ENCODE data around the gene RHBDL3.
A peak's percentile ranks its signal among the peaks of the same experiment; 100 is the strongest.

The RHBDL3 gene

DNA sequence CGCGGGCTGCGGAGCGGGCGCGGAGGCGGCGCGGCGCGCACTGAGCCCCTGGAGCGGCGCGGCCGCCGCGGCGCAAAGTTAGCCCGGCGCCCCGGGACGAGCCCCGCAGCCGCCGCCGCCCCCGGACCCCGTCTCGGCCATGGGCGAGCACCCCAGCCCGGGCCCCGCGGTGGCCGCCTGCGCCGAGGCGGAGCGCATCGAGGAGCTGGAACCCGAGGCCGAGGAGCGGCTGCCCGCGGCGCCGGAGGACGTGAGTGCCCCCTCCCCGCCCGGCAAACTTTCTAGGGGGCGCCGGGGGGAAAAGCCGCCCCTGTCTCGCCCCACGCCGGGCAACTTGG, 388 bp downstream of the RHBDL3 start:
- peak overlapping the region; percentile 35 to 39 for H3K4me3 ChIP-seq (replicated peaks in 1 of 2; ENCODE audit: low read depth in 2 of 2, low read length in 2 of 2)
- TF ChIP-seq CTCF (IDR thresholded peaks at IDR 0.05; ENCODE audit: low read depth, low read length): no peak
- no peak for DNase-seq (ENCODE audit: low read depth in 2 of 2)

- no peak for DNase-seq (ENCODE audit: low read depth in 2 of 2)
- peak overlapping the region; percentile 35 to 39 for H3K4me3 ChIP-seq (replicated peaks in 1 of 2; ENCODE audit: low read depth in 2 of 2, low read length in 2 of 2)
- TF ChIP-seq CTCF (IDR thresholded peaks at IDR 0.05; ENCODE audit: low read depth, low read length): no peak
Measured at GRCh38 chr17:32266389-32267301, 1.0 kb downstream of the RHBDL3 start.

DNA sequence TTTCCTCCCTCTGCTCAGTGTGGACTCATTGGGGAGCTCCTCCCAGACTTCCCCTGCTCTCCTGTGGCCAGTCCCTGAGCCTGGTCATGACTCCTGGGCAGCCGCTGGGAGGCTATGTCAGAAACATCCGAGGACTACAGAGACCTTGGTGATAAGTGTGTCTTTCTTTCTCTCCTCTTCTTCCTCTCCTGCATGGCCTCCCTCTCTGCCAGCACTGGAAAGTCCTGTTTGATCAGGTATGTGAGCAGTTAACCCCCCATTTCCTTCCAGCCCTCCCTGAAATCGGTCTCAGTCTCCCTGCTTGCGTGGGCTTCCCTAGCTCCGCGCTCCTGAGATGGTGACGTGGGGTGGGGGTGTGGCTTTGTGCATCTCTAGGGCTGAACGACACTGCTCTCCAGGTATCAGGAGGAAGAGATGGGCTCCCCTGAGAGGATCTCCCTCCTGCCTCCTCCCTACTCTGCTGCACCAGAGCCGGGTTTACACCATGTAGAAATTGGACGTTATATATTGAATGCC, 2.1 kb downstream of the RHBDL3 start:
- H3K4me3 ChIP-seq (replicated peaks in 1 of 2; ENCODE audit: low read depth in 2 of 2, low read length in 2 of 2): no peak overlapping the region
- TF ChIP-seq CTCF (IDR thresholded peaks at IDR 0.05; ENCODE audit: low read depth, low read length): no peak
- no peak for DNase-seq (ENCODE audit: low read depth in 2 of 2)

DNA sequence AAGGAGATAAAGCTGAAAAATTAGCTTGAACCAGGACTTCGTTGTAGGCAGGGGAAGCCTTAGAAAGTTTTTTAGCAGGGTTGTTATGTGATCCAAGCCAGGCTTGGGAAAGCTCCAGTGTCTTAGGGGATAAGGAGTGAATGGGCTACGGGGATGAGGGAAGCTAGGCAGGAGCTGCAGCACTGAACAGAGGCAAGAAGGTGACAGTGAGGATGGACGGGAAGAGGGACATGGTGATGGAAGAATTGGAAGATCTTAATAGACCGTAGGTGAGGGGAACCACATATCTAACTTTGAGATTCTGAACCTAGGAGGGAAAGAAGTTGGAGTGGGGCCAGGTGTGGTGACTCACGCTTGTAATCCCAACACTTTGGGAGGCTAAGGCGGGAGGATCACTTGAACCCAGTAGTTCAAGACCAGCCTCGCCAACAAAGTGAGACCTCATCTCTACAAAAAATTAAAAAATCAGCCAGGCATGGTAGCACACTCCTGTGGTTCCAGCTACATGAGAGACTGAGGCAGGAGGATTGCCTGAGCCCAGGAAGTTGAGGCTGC, 3.2 kb downstream of the RHBDL3 start:
- no peak for TF ChIP-seq CTCF (IDR thresholded peaks at IDR 0.05; ENCODE audit: low read depth, low read length)
- no peak for DNase-seq (ENCODE audit: low read depth in 2 of 2)
- H3K4me3 ChIP-seq (replicated peaks in 1 of 2; ENCODE audit: low read depth in 2 of 2, low read length in 2 of 2): no peak overlapping the region

- no peak for DNase-seq (ENCODE audit: low read depth in 2 of 2)
- no peak for TF ChIP-seq CTCF (IDR thresholded peaks at IDR 0.05; ENCODE audit: low read depth, low read length)
- no peak overlapping the region for H3K4me3 ChIP-seq (replicated peaks in 1 of 2; ENCODE audit: low read depth in 2 of 2, low read length in 2 of 2)
Measured at GRCh38 chr17:32269377-32269776, 3.7 kb downstream of the RHBDL3 start.

GRCh38 chr17:32271844-32272243, 6.2 kb downstream of the RHBDL3 start:
- no peak overlapping the region for H3K4me3 ChIP-seq (replicated peaks in 1 of 2; ENCODE audit: low read depth in 2 of 2, low read length in 2 of 2)
- no peak for DNase-seq (ENCODE audit: low read depth in 2 of 2)
- no peak for TF ChIP-seq CTCF (IDR thresholded peaks at IDR 0.05; ENCODE audit: low read depth, low read length)

Data from cardiac fibroblast (primary cell).